ENCODE results near the gene CELSR1. TPM values are rescaled to one million over a fixed set of nuclear protein-coding genes. Genes with fewer than 3 reads are reported as not detected.
A peak's percentile ranks its signal among the peaks of the same experiment; 100 is the strongest.

CELSR1 gene
- total RNA-seq, 1 experiment from 2014 or later: 30.7 TPM

DNA sequence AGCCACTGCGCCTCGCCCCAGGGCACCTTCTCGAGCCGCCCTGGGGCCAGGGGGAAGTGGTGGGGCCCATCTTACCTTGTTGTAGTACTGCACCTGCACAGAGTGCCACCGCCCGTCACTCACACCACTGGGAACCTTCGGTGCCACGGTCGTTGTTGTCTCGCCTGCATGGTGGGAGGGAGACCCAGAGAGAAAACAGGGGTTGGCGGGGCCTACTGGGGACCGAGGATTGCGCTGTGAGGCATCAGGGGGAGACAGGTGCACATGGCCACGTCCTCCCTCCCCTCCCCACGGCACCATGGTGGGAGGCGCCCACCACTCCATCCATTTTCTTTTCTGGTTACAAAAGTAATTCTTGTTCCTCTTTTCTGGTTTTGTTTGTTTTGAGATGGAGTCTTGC, 104.1 kb downstream of the CELSR1 start:
- Histone ChIP-seq H3K27me3 (ENCODE audit: control insufficient read depth, insufficient read depth, low read length) (no peaks in the 10 kb centered on the region), H3K4me3 (ENCODE audit: low read depth in 2 of 2, low read length in 2 of 2) (no peak overlapping the region), H3K4me1 (ENCODE audit: control insufficient read depth, insufficient read depth, low read length) (no peaks in the 10 kb centered on the region), H3K27ac (ENCODE audit: low read length) (no peak overlapping the region), H3K9me3 (ENCODE audit: control insufficient read depth, insufficient read depth, low read depth, low read length) (no peaks in the 10 kb centered on the region), H3K36me3 (ENCODE audit: control insufficient read depth, insufficient read depth, low read length) (no peaks in the 10 kb centered on the region)
- TF ChIP-seq SIN3A (IDR thresholded peaks at IDR 0.05; ENCODE audit: borderline replicate concordance, insufficient read depth, low read depth, low read length) (no peak), POLR2AphosphoS5 (IDR thresholded peaks at IDR 0.05; ENCODE audit: low read depth, low read length) (no peak), TCF7L2 (IDR thresholded peaks at IDR 0.05; ENCODE audit: low read depth, low read length) (no peak)
- TF ChIP-seq, protein P1, sequence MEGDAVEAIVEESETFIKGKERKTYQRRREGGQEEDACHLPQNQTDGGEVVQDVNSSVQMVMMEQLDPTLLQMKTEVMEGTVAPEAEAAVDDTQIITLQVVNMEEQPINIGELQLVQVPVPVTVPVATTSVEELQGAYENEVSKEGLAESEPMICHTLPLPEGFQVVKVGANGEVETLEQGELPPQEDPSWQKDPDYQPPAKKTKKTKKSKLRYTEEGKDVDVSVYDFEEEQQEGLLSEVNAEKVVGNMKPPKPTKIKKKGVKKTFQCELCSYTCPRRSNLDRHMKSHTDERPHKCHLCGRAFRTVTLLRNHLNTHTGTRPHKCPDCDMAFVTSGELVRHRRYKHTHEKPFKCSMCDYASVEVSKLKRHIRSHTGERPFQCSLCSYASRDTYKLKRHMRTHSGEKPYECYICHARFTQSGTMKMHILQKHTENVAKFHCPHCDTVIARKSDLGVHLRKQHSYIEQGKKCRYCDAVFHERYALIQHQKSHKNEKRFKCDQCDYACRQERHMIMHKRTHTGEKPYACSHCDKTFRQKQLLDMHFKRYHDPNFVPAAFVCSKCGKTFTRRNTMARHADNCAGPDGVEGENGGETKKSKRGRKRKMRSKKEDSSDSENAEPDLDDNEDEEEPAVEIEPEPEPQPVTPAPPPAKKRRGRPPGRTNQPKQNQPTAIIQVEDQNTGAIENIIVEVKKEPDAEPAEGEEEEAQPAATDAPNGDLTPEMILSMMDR (IDR thresholded peaks at IDR 0.05): no peak
- TF ChIP-seq, protein P2, sequence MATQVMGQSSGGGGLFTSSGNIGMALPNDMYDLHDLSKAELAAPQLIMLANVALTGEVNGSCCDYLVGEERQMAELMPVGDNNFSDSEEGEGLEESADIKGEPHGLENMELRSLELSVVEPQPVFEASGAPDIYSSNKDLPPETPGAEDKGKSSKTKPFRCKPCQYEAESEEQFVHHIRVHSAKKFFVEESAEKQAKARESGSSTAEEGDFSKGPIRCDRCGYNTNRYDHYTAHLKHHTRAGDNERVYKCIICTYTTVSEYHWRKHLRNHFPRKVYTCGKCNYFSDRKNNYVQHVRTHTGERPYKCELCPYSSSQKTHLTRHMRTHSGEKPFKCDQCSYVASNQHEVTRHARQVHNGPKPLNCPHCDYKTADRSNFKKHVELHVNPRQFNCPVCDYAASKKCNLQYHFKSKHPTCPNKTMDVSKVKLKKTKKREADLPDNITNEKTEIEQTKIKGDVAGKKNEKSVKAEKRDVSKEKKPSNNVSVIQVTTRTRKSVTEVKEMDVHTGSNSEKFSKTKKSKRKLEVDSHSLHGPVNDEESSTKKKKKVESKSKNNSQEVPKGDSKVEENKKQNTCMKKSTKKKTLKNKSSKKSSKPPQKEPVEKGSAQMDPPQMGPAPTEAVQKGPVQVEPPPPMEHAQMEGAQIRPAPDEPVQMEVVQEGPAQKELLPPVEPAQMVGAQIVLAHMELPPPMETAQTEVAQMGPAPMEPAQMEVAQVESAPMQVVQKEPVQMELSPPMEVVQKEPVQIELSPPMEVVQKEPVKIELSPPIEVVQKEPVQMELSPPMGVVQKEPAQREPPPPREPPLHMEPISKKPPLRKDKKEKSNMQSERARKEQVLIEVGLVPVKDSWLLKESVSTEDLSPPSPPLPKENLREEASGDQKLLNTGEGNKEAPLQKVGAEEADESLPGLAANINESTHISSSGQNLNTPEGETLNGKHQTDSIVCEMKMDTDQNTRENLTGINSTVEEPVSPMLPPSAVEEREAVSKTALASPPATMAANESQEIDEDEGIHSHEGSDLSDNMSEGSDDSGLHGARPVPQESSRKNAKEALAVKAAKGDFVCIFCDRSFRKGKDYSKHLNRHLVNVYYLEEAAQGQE (IDR thresholded peaks at IDR 0.05; ENCODE audit: insufficient read depth in 1 of 2, low read depth in 2 of 2, low read length in 1 of 2): no peak
- in situ Hi-C loops (cut with HindIII; ENCODE audit: low pct_unique_long_range_greater_than_20kb, low sequenced_read_pairs): no loop called here
- ATAC-seq (no peak), DNase-seq (ENCODE audit: low read depth, low spot score) (no peak)
- intact Hi-C loops (cut with micrococcal nuclease; ENCODE audit: unreplicated experiment): no loop called here
- ChIA-PET CTCF (no interaction called here), POLR2A (no interaction called here)
- no TSS peak for BruUV-seq (replicated peaks)

DNA sequence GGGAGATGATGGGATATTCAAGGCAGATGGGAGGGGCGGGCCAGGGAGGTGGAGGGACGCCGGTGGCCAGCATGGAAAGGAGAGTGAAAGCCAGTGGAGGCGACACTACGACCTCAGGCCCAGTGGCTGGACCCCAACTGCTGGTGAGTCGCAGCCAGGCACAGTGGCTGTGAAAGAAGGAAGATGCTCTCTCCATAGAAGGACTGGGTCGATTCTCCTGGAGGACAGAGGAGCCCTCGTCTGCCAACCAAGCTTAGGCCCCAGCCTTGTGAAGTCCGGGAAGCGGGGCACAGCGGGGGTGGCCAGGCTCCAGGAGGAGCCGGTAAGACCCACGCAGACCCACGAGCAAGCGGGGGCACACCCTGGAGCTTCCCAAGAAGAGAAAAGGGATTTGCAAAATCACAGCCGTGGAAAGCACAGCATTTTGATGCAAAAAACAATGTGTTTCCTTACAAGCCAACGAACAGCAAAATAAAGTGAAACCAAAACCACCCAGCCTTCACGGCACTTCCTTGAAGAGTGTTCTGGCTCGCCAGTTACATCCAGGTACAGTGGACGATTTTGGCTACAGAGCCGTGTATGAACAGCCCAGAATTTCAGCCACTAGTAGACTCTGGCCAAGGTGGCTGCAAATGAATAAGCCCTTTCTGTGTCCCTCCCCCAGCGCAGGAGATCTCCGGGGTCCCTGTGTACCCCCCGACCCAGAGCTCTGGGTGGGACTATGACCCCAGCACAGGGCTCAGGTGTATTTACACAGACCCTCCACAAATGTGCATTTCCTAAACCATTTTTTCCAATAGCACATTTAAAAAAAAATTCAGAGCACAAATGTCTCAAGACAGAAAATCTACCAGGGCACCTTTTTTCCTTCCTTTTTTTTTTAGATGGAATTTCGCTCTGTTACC, 105.0 kb downstream of the CELSR1 start:
- H3K4me3 ChIP-seq (ENCODE audit: low read depth in 2 of 2, low read length in 2 of 2): peak overlapping the region in 1 of 2 experiments; percentile 16; a peak in 1 of 4 replicates
- H3K4me1 ChIP-seq (ENCODE audit: control insufficient read depth, insufficient read depth, low read length): no peaks in the 10 kb centered on the region
- POLR2A ChIA-PET: no interaction called here
- H3K36me3 ChIP-seq (ENCODE audit: control insufficient read depth, insufficient read depth, low read length): no peaks in the 10 kb centered on the region
- intact Hi-C loops (cut with micrococcal nuclease; ENCODE audit: unreplicated experiment) (no loop called here), in situ Hi-C loops (cut with HindIII; ENCODE audit: low pct_unique_long_range_greater_than_20kb, low sequenced_read_pairs) (no loop called here)
- ATAC-seq (peak; percentile 45; the same call in 1 of the 2 replicates), DNase-seq (ENCODE audit: low read depth, low spot score) (no peak)
- TF ChIP-seq POLR2AphosphoS5 (IDR thresholded peaks at IDR 0.05; ENCODE audit: low read depth, low read length) (no peak), TCF7L2 (IDR thresholded peaks at IDR 0.05; ENCODE audit: low read depth, low read length) (no peak), SIN3A (IDR thresholded peaks at IDR 0.05; ENCODE audit: borderline replicate concordance, insufficient read depth, low read depth, low read length) (no peak)
- TF ChIP-seq, protein P1 (IDR thresholded peaks at IDR 0.05): no peak
- TF ChIP-seq, protein P2 (IDR thresholded peaks at IDR 0.05; ENCODE audit: insufficient read depth in 1 of 2, low read depth in 2 of 2, low read length in 1 of 2): no peak
- no peaks in the 10 kb centered on the region for H3K9me3 ChIP-seq (ENCODE audit: control insufficient read depth, insufficient read depth, low read depth, low read length)
- no TSS peak for BruUV-seq (replicated peaks)
- no peak overlapping the region for H3K27ac ChIP-seq (ENCODE audit: low read length)
- no peaks in the 10 kb centered on the region for H3K27me3 ChIP-seq (ENCODE audit: control insufficient read depth, insufficient read depth, low read length)
- CTCF ChIA-PET: no interaction called here
